Spleen (tissue), 11 donors: ENCODE data around the gene MUS81. TPM values are rescaled to one million over a fixed set of nuclear protein-coding genes. Genes with fewer than 3 reads are reported as not detected.
A peak's percentile ranks its signal among the peaks of the same experiment; 100 is the strongest.

ENCODE experiments used
- DNase-seq: peaks from one replicate; pipeline ENCODE4 v3.0.0-alpha.2; 2020
- H3K27ac ChIP-seq, 8 donors: fragments of 200-600 bp; sonication (generic) in 7 of 8; 1 replicate in 4 of 8; 2 replicates in 4 of 8; pipeline versions ENCODE4 v1.5.0 to v1.8.0; 2016 to 2021; ENCODE audit warnings: inconsistent platforms in 4 of 8, mild to moderate bottlenecking in 4 of 8, moderate library complexity in 1 of 8
- H3K27me3 ChIP-seq, 7 donors: fragments of 200-600 bp; sonication (generic) in 6 of 7; replicated peaks in 1 of 7; 1 replicate in 4 of 7; 2 replicates in 3 of 7; pipeline versions ENCODE4 v1.5.0 to v1.8.0; 2016 to 2021; ENCODE audit warnings: inconsistent platforms in 3 of 7, mild to moderate bottlenecking in 1 of 7
- H3K36me3 ChIP-seq, 6 donors: fragments of 200-600 bp; sonication (generic) in 5 of 6; 1 replicate in 4 of 6; 2 replicates in 2 of 6; pipeline versions ENCODE4 v1.5.0 to v1.8.0; 2016 to 2021; ENCODE audit warnings: inconsistent platforms in 2 of 6
- H3K4me1 ChIP-seq, 6 donors: fragments of 200-600 bp; sonication (generic) in 5 of 6; 1 replicate in 3 of 6; 2 replicates in 3 of 6; pipeline versions ENCODE4 v1.5.0 to v1.8.0; 2016 to 2021; ENCODE audit warnings: inconsistent platforms in 3 of 6
- H3K4me3 ChIP-seq, 8 donors: fragments of 200-600 bp; sonication (generic) in 7 of 8; 1 replicate in 4 of 8; 2 replicates in 4 of 8; pipeline versions ENCODE4 v1.5.0 to v1.8.0; 2016 to 2021; ENCODE audit warnings: inconsistent platforms in 4 of 8, mild to moderate bottlenecking in 4 of 8, moderate library complexity in 2 of 8
- H3K9me3 ChIP-seq, 8 donors: fragments of 200-600 bp; sonication (generic) in 7 of 8; 1 replicate in 4 of 8; 2 replicates in 4 of 8; pipeline versions ENCODE4 v1.5.0 to v1.8.0; 2016 to 2021; ENCODE audit warnings: inconsistent platforms in 4 of 8
- CTCF ChIP-seq, 11 experiments: fragments of 200-600 bp in 7 of 11; fragments of 450-650 bp in 4 of 11; sonication (generic) in 4 of 11; IDR thresholded peaks in 8 of 11; conservative IDR thresholded peaks in 3 of 11; 1 replicate in 7 of 11; 2 replicates in 4 of 11; pipeline versions ENCODE4 v1.4.0 to v1.8.0; 2016 to 2021; ENCODE audit warnings: antibody characterized with exemption in 11 of 11, inconsistent platforms in 4 of 11, mild to moderate bottlenecking in 1 of 11
- POLR2A ChIP-seq, 3 donors: fragments of 450-650 bp; IDR thresholded peaks; one replicate each; pipeline ENCODE4 v1.5.1; 2017; ENCODE audit warnings: antibody characterized with exemption in 3 of 3, mild to moderate bottlenecking in 1 of 3
- POLR2AphosphoS5 ChIP-seq, 3 donors: sonication (generic); formaldehyde crosslinking; IDR thresholded peaks; one replicate each; pipeline ENCODE4 v1.5.1; 2017; ENCODE audit warnings: antibody characterized with exemption in 3 of 3
- WGBS, 5 donors: extraction: QIAGEN DNeasy Blood & Tissue Kit in 3 of 5; methylation state at CpG; one replicate each; pipeline versions ENCODE4 v1.1.5 to v1.1.7; 2013 to 2018; 5-methylcytosine and 5-hydroxymethylcytosine counted together
- intact Hi-C: fragments of 100-400 bp; cut with DNase I; formaldehyde crosslinking; loops from one replicate; pipeline ENCODE4 v1.15.0; 2023; ENCODE audit warnings: low total_unique reads
- polyA plus RNA-seq, 3 donors: library from polyadenylated mRNA; stranded (reverse); fragments of 200-250 nt; gene quantifications; one replicate each; pipeline ENCODE4 v1.2.1, GENCODE V29; 2013
- total RNA-seq, 7 donors: library from RNA; depleted of rRNA in 3 of 7; stranded (reverse); fragments of >200 nt in 3 of 7; fragmentation: NEBNext Ultra II Directional in 4 of 7; extraction: Animal tissue kit (Norgen Biotek cat#: 25700) in 4 of 7; gene quantifications; one replicate each; pipeline versions ENCODE4 v1.1.0 to v1.2.1, GENCODE V29; 2016 to 2021
- donor health status: healthy with polysubstance abuse.
- donor health status: DM: no; HTN: no; CAD: no; lungs with moderate emphysema.
- donor health status: DM: no; HTN: no; CAD: no.
- donor health status: Bipolar disorder and iron deficiency.
- donor health status: healthy.
- donor health status: DM: no; HTN: no; CAD: no.
- donor health status: DM: yes; HTN: yes; CAD: no.

Gene MUS81
- total and polyA plus RNA-seq, 10 donors = 54.8 to 93.5 (median 72.7) TPM

- intact Hi-C loops = no loop called here
Measured at GRCh38 chr11:65900125-65900898, 40.1 kb downstream of the MUS81 start, which contains the start of gene FOSL1. FOSL1 (minus strand) TSS chr11:65900388; CDS start chr11:65900339, 49 bp downstream.

GRCh38 chr11:65900899-65901180 lies 40.6 kb downstream of the MUS81 start:
- H3K27ac ChIP-seq = peak overlapping the region in 6 of 8 donors; percentile 39 to 83 (median 67)

More at GRCh38 chr11:65900125-65900898, 40.1 kb downstream of the MUS81 start, which contains the start of gene FOSL1:
- Histone ChIP-seq H3K27me3 (peaks cover 0 to 30% (median 13%) of the 10 kb centered on the region in 7 donors), H3K9me3 (no peaks in the 10 kb centered on the region), H3K27ac (peak within 1 kb of the TSS in 6 of 8 donors; percentile 39 to 83 (median 67)), H3K36me3 (no peaks in the 10 kb centered on the region), H3K4me3 (peak within 1 kb of the TSS; percentile 38 to 70 (median 56)), H3K4me1 (peaks cover 10 to 39% (median 25%) of the 10 kb centered on the region in 6 donors)
- WGBS, 5 donors = 2 to 3% (median 3%) methylated on average over 41 to 80 of the region's 80 CpGs
- peak; percentile 62 to 86 (median 74) for TF ChIP-seq POLR2AphosphoS5 (IDR thresholded peaks at IDR 0.05)
- no peak for TF ChIP-seq POLR2A (IDR thresholded peaks at IDR 0.05)
- TF ChIP-seq CTCF (IDR thresholded peaks at IDR 0.05 in 8 of 11, conservative IDR thresholded peaks at IDR 0.05 in 3 of 11) = no peak
- DNase-seq = peak; percentile 96

GRCh38 chr11:65903068-65903481 lies 42.8 kb downstream of the MUS81 start:
- H3K4me1 ChIP-seq = peaks cover 10 to 39% (median 25%) of the 10 kb centered on the region in 6 donors
- TF ChIP-seq CTCF (IDR thresholded peaks at IDR 0.05 in 8 of 11, conservative IDR thresholded peaks at IDR 0.05 in 3 of 11) (no peak), POLR2AphosphoS5 (IDR thresholded peaks at IDR 0.05) (no peak), POLR2A (IDR thresholded peaks at IDR 0.05) (no peak)
- H3K27ac ChIP-seq = no peak overlapping the region
- WGBS, 5 donors = 16 to 32% (median 22%) methylated on average over 4 to 5 of the region's 5 CpGs
- no peaks in the 10 kb centered on the region for H3K36me3 ChIP-seq
- no peak for DNase-seq
- H3K4me3 ChIP-seq = no peak overlapping the region
- H3K9me3 ChIP-seq = no peaks in the 10 kb centered on the region
- intact Hi-C loops = no loop called here
- H3K27me3 ChIP-seq = peaks cover 0 to 33% (median 13%) of the 10 kb centered on the region in 7 donors

More at GRCh38 chr11:65900899-65901180, 40.6 kb downstream of the MUS81 start:
- peaks cover 10 to 39% (median 25%) of the 10 kb centered on the region in 6 donors for H3K4me1 ChIP-seq
- WGBS, 5 donors = 78 to 89% (median 84%) methylated on average over 11 of the region's 11 CpGs
- H3K4me3 ChIP-seq = peak overlapping the region in 5 of 8 donors; percentile 45 to 70 (median 57)
- no peak for DNase-seq
- intact Hi-C loops = no loop called here
- peaks cover 0 to 30% (median 13%) of the 10 kb centered on the region in 7 donors for H3K27me3 ChIP-seq
- TF ChIP-seq POLR2A (IDR thresholded peaks at IDR 0.05) = no peak
- TF ChIP-seq CTCF (IDR thresholded peaks at IDR 0.05 in 8 of 11, conservative IDR thresholded peaks at IDR 0.05 in 3 of 11) = no peak
- no peak for TF ChIP-seq POLR2AphosphoS5 (IDR thresholded peaks at IDR 0.05)
- H3K36me3 ChIP-seq = no peaks in the 10 kb centered on the region
- H3K9me3 ChIP-seq = no peaks in the 10 kb centered on the region

GRCh38 chr11:65903715-65904114 lies 43.5 kb downstream of the MUS81 start:
- Histone ChIP-seq H3K27ac (no peak overlapping the region), H3K4me3 (no peak overlapping the region), H3K27me3 (peaks cover 0 to 34% (median 13%) of the 10 kb centered on the region in 7 donors), H3K36me3 (no peaks in the 10 kb centered on the region), H3K4me1 (peaks cover 10 to 32% (median 22%) of the 10 kb centered on the region in 6 donors), H3K9me3 (no peaks in the 10 kb centered on the region)
- no peak for TF ChIP-seq POLR2AphosphoS5 (IDR thresholded peaks at IDR 0.05)
- TF ChIP-seq POLR2A (IDR thresholded peaks at IDR 0.05) = no peak
- TF ChIP-seq CTCF (IDR thresholded peaks at IDR 0.05 in 8 of 11, conservative IDR thresholded peaks at IDR 0.05 in 3 of 11) = no peak
- 77 to 94% (median 84%) methylated on average over 8 of the region's 8 CpGs for WGBS, 5 donors
- intact Hi-C loops = no loop called here
- no peak for DNase-seq
